Rectal smooth muscle tissue (tissue), 1 donor: ENCODE data around the gene MRPS27.
"Not testable (repeated sequence)": the region's sequence is repeated elsewhere in the genome, so short reads cannot be mapped to it uniquely, and the experiment has no call there.

Experiments
- H3K27ac ChIP-seq: one replicate; pipeline ENCODE4 v1.7.0; 2013; ENCODE audit warnings: low read depth, low read length, inconsistent platforms
- H3K27me3 ChIP-seq: one replicate; pipeline ENCODE4 v1.7.0; 2013; ENCODE audit warnings: low read length; ENCODE audit not compliant: control insufficient read depth, insufficient read depth
- H3K36me3 ChIP-seq: one replicate; pipeline ENCODE4 v1.7.0; 2013; ENCODE audit warnings: low read length; ENCODE audit not compliant: control insufficient read depth, insufficient read depth
- H3K4me1 ChIP-seq: one replicate; pipeline ENCODE4 v1.7.0; 2013; ENCODE audit warnings: low read length; ENCODE audit not compliant: control insufficient read depth, insufficient read depth
- H3K4me3 ChIP-seq: one replicate; pipeline ENCODE4 v1.7.0; 2013; ENCODE audit warnings: low read length
- H3K9ac ChIP-seq: one replicate; pipeline ENCODE4 v1.7.0; 2013; ENCODE audit warnings: low read length

Gene MRPS27

DNA sequence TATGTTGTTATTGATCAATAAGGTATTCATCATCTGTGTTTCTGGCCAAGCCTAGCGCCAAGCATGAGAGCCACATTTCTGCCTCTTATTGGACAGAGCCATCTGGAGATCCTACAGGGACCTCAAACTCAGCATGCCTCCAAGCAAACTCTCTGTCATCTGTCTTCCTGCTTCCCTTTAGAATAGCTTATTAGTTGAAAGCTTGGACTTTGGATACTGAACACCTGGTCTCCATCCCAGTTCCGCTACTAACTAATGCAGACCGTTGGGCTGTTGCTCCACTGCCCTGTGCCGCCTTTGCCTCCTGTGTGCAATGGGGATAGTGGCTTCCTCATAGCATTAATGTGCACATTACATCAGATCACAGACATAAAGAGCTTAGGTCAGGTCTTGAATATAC, 147.3 kb downstream of the MRPS27 start:
- H3K9ac ChIP-seq = no peak overlapping the region
- no peaks in the 10 kb centered on the region for H3K36me3 ChIP-seq
- H3K27me3 ChIP-seq = no peaks in the 10 kb centered on the region
- H3K4me1 ChIP-seq = no peaks in the 10 kb centered on the region
- H3K27ac ChIP-seq = no peak overlapping the region
- no peak overlapping the region for H3K4me3 ChIP-seq

- no peak overlapping the region for H3K9ac ChIP-seq
- no peaks in the 10 kb centered on the region for H3K27me3 ChIP-seq
- H3K27ac ChIP-seq = no peak overlapping the region
- no peaks in the 10 kb centered on the region for H3K36me3 ChIP-seq
- H3K4me1 ChIP-seq = no peaks in the 10 kb centered on the region
- no peak overlapping the region for H3K4me3 ChIP-seq
These were observed 148.4 kb downstream of the MRPS27 start for GRCh38 chr5:72171667-72172066.

DNA sequence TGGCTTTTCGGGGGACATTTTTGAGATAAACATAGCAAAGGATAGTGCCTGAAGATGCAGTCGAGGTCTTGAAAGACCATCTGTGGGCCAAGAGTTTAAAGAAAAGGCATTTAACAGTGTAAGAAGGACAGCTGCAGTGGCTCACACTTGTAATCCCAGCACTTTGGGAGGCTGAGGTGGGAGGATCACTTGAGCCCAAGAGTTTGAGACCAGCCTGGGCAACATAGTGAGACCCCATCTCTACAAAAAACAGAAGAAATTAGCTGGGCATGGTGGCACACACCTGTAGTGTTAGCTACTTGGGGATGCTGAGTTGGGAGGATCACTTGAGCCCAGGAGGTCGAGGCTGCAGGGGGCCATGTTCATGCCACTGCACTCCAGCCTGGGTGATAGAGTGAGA, 148.9 kb downstream of the MRPS27 start:
- not testable (repeated sequence) for H3K4me1 ChIP-seq, H3K9ac ChIP-seq, H3K27me3 ChIP-seq, H3K36me3 ChIP-seq, H3K4me3 ChIP-seq, H3K27ac ChIP-seq

GRCh38 chr5:72170101-72170500, 149.9 kb downstream of the MRPS27 start:
- Histone ChIP-seq H3K4me3 (no peak overlapping the region), H3K9ac (no peak overlapping the region)

More at GRCh38 chr5:72170101-72170500, 149.9 kb downstream of the MRPS27 start:
- no peaks in the 10 kb centered on the region for H3K36me3 ChIP-seq
- H3K27ac ChIP-seq = no peak overlapping the region
- no peaks in the 10 kb centered on the region for H3K4me1 ChIP-seq
- H3K27me3 ChIP-seq = no peaks in the 10 kb centered on the region
